ACC112 (cell line): ENCODE data around the gene MTHFR.

Source experiments
- H2AFZ ChIP-seq: fragments of 200-600 bp; sonication (generic); one replicate; pipeline ENCODE4 v1.6.0; 2017; ENCODE audit warnings: antibody characterized with exemption, low read length; ENCODE audit not compliant: unreplicated experiment
- H3K27ac ChIP-seq: fragments of 200-600 bp; sonication (generic); 2 replicates; pipeline ENCODE4 v1.5.1; 2014; ENCODE audit warnings: low read depth, mild to moderate bottlenecking, antibody characterized with exemption, low read length, moderate library complexity
- H3K27me3 ChIP-seq: fragments of 200-600 bp; sonication (generic); 2 replicates; pipeline ENCODE4 v1.6.1; 2014; ENCODE audit warnings: mild to moderate bottlenecking, antibody characterized with exemption, low read length, moderate library complexity, mixed read lengths; ENCODE audit not compliant: insufficient read depth
- H3K36me3 ChIP-seq: fragments of 200-600 bp; sonication (generic); 2 replicates; pipeline ENCODE4 v1.6.1; 2016; ENCODE audit warnings: mild to moderate bottlenecking, antibody characterized with exemption, low read length, moderate library complexity, mixed read lengths; ENCODE audit not compliant: insufficient read depth
- H3K4me1 ChIP-seq: fragments of 200-600 bp; sonication (generic); one replicate; pipeline ENCODE4 v1.6.1; 2016; ENCODE audit warnings: low read length, mixed read lengths; ENCODE audit not compliant: insufficient read depth, unreplicated experiment, control insufficient read depth
- H3K4me3 ChIP-seq: fragments of 200-600 bp; sonication (generic); 2 replicates; pipeline ENCODE4 v1.5.1; 2014; ENCODE audit warnings: mild to moderate bottlenecking, low read depth, low read length
- H3K79me2 ChIP-seq: fragments of 200-600 bp; sonication (generic); one replicate; pipeline ENCODE4 v1.6.0; 2016; ENCODE audit warnings: low read length; ENCODE audit not compliant: control insufficient read depth, unreplicated experiment, insufficient read depth

The MTHFR gene

DNA sequence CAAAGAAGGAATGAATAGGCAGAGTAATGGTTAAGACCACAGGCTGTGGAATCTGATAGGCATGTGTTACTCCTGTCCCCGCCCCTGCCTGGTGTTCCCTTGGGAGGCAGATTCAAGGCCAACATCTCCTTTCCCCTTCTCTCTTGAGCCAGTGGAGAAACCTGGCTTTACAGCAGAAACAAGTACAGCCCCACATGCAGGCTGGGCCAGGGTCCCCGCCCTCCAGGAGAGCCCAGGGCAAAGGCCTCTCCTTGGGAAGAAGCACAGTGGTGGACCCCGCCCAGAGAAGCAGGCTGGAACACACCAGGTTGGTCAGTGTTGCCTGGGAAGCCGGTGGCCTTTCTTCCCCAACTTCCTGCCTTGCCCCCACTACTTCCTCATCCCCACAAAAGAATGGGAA, 36.9 kb downstream of the MTHFR start:
- H3K36me3 ChIP-seq: no peaks in the 10 kb centered on the region
- no peak overlapping the region for H3K4me3 ChIP-seq
- no peaks in the 10 kb centered on the region for H3K79me2 ChIP-seq
- H3K4me1 ChIP-seq: peaks cover 6% of the 10 kb centered on the region
- H2AFZ ChIP-seq: no peak overlapping the region
- no peak overlapping the region for H3K27ac ChIP-seq
- H3K27me3 ChIP-seq: no peaks in the 10 kb centered on the region

DNA sequence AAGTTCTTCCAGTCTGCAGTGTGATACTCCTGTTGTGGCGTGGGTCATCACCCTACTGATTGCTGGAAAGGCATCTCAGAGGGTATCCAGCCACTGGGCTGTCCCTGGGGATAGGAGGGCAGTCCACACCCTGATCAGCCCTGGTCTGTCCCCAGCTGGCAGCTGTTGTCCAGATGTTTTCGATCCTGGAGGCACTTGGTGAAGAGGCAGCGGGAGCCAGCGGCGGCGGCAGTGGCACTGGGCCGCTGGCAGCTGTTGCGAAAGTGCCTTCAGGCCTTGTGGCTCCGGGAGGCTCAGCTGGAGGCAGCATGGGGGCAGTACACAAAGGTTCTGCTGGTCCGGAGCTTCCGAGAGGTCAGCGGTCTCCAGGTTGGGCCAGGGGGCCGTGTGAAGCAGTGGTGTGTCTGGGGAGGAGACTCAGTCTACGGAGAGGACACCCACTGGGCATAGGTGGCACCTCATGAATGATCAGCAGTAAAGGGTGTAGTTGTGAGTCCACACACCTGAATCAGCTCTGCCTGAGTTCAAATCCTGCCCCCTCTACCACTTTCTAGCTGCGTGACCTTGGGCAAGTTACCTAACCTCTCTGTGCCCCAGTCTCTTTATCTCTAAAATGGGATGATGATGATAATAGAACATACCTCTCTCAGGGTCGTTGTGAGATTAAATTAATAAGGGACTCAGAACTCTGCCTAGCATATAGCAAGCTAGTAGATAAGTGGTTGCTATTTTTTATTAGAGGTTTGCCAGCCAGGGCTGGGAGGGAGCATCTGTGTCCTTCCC, 37.7 kb downstream of the MTHFR start:
- peaks cover 6% of the 10 kb centered on the region for H3K4me1 ChIP-seq
- H3K79me2 ChIP-seq: no peaks in the 10 kb centered on the region
- H3K27me3 ChIP-seq: no peaks in the 10 kb centered on the region
- H2AFZ ChIP-seq: no peak overlapping the region
- H3K4me3 ChIP-seq: no peak overlapping the region
- H3K36me3 ChIP-seq: no peaks in the 10 kb centered on the region
- H3K27ac ChIP-seq: no peak overlapping the region

DNA sequence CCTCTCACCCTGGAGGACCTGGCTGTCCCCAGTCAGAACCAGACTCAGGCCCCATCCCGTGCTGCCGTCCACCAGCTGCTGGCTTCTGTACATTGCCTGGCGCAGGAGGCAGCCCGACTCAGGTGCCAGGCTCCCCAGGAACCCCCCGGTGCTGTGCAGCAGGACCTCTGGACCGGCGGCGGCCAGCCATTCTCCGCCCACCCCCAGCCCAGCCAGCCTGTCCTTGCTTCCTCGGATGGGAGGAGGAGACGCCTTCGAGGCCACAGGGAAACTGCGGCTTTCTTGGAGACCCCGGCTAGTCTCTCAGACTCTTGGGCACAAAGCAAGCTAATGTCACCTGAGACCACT, 39.4 kb downstream of the MTHFR start:
- Histone ChIP-seq H3K27ac (no peak overlapping the region), H3K36me3 (no peaks in the 10 kb centered on the region), H3K4me1 (peaks cover 6% of the 10 kb centered on the region), H3K79me2 (no peaks in the 10 kb centered on the region), H3K4me3 (no peak overlapping the region), H3K27me3 (peaks cover 10% of the 10 kb centered on the region), H2AFZ (no peak overlapping the region)

DNA sequence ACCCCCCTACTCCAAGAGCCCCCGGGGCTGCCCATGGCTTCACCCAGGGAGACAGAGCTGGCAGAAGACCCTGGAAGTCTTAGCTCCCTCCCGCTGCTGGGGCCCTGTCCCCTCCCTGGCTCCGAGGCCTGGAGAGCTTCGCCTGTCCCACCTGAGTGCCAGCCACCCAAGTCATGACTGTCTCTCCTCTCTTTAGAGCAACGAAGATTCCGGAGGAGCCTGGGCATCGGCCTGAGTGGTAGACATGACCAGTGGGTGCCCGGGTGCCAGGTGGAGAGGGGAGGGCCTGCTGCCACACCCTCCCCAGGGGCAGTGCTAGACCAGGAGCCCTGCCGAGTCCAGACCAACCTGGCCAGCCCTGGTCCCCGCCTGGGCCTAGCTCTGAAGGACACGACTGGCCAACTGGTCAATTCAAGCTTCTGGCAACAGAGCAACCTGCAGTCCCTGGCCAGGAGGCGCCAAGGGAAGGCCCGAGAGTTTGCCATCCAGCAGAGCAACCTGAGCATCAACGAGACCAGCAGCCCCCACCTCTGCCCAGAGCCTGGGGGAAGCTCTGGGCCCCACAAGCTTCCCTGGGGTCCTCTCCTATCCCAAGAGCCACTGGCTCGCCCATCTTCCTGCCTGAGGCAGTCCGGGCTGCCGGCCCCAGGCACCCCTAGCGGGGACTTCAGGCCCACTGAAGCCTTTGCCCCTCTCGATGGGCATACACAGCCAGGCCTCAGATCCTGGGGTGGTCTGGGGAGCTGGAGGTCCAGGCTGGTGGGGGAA, 39.9 kb downstream of the MTHFR start:
- peaks cover 6% of the 10 kb centered on the region for H3K4me1 ChIP-seq
- no peaks in the 10 kb centered on the region for H3K36me3 ChIP-seq
- no peak overlapping the region for H3K27ac ChIP-seq
- H3K4me3 ChIP-seq: no peak overlapping the region
- H3K27me3 ChIP-seq: peaks cover 11% of the 10 kb centered on the region
- no peak overlapping the region for H2AFZ ChIP-seq
- H3K79me2 ChIP-seq: no peaks in the 10 kb centered on the region

DNA sequence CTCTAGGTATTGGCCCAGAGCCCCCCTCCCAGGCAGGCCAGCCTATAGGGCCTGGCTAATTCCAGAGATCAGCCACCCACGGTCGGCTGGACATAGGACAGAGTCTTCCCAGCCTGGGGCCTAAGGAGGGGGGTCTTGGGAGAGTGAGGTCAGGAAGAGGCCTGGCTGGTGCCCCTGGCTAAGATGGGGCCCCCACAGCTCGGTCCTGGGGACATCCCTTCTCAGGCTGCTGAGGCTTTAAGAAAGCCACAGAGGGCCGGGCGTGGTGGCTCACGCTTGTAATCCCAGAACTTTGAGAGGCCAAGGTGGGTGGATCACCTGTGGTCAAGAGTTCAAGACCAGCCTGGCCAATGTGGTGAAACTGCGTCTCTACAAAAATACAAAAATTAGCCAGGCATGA, 41.2 kb downstream of the MTHFR start:
- Histone ChIP-seq H3K4me1 (peaks cover 6% of the 10 kb centered on the region), H3K4me3 (no peak overlapping the region), H3K27ac (no peak overlapping the region), H2AFZ (no peak overlapping the region), H3K27me3 (peaks cover 11% of the 10 kb centered on the region), H3K36me3 (no peaks in the 10 kb centered on the region), H3K79me2 (no peaks in the 10 kb centered on the region)

DNA sequence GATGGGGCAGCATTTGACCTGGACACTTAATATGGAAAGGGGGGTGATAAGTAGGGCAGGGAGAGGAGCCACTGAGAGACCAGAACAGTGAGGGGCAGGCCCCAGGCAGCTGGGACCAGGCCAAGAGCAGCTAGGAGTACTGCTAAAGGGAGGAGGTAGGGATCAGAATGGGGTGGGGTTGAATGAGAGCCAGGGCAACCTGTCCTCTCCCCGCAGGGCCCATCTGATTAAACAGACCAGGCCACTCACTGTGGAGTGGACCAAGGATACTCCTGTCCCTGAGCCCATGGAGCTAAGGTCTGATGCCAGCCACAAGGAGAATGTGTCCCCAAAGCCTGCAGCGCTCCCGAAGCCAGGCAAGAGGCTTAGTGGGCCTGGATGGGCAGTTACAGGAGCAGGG, 41.6 kb downstream of the MTHFR start:
- Histone ChIP-seq H3K4me3 (no peak overlapping the region), H3K79me2 (no peaks in the 10 kb centered on the region), H3K27me3 (peaks cover 11% of the 10 kb centered on the region), H3K4me1 (peaks cover 6% of the 10 kb centered on the region), H3K27ac (no peak overlapping the region), H3K36me3 (no peaks in the 10 kb centered on the region), H2AFZ (no peak overlapping the region)

DNA sequence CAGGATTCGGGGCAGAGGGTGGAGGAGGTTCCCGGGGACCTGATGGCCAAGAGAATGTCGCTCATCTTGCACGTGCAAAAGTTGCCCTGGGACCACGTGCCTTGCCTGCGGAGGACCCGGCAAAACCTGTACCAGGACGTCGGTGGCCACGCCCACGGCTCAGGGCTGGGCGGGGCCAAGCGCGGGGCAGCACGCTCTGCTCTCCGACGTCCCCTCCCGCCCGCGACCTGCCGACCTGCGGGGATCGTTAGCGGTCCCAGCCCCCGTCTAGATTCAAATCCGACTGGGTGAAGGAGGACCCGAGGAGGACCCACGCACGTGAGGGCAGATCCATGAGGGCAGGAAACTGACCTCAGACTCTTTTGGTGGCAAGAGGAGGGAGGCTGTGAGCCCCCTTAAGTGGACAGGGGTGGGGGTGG, 43.8 kb downstream of the MTHFR start, which contains the start of gene C1orf167:
C1orf167 (plus strand) TSS at position 206 of the 419 bp plus-strand sequence. CDS start 2,208 bp downstream, outside the sequence.
- no peaks in the 10 kb centered on the region for H3K79me2 ChIP-seq
- no peak within 1 kb of the TSS for H3K4me3 ChIP-seq
- H2AFZ ChIP-seq: no peak within 1 kb of the TSS
- no peaks in the 10 kb centered on the region for H3K4me1 ChIP-seq
- peaks cover 14% of the 10 kb centered on the region for H3K27me3 ChIP-seq
- H3K36me3 ChIP-seq: no peaks in the 10 kb centered on the region
- H3K27ac ChIP-seq: no peak within 1 kb of the TSS

DNA sequence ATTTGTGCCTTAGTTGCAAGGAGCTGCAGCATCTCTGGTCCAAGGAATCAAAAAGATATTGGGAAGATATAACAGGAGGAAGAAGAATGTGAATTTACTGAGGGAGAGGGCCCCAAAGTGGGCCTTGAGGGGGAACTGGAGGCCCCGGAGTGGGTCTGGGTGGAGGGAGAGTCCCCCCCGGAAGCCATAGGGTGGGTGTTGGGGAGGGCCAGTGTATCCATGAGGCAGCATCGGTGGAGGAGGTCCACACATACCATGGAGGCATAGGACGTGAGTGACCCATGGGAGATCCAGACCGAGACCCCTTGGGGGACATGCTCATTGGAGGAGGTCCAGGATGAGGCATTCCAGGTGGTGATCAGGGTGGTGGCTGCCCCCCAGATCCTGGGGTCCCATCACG, 44.5 kb downstream of the MTHFR start:
- no peaks in the 10 kb centered on the region for H3K4me1 ChIP-seq
- H3K4me3 ChIP-seq: no peak overlapping the region
- no peaks in the 10 kb centered on the region for H3K79me2 ChIP-seq
- no peak overlapping the region for H2AFZ ChIP-seq
- no peak overlapping the region for H3K27ac ChIP-seq
- H3K36me3 ChIP-seq: no peaks in the 10 kb centered on the region
- H3K27me3 ChIP-seq: peaks cover 15% of the 10 kb centered on the region

DNA sequence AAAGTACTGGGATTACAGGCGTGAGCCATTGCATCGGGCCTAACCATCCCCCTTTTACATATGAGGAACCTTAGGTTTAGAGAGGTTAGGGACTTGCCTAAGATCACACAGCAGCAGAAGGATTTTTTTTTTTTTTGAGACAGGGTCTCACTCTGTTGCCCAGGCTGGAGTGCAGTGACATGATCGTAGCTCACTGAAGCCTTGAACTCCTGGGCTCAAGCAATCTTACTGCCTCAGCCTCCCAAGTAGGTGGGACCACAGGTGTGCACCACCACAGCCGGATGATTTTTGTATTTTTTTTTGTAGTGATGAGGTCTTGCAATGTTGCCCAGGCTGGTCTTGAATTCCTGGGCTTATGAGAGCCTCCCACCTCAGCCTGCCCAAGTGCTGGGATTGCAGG, 46.0 kb downstream of the MTHFR start:
- H3K27ac ChIP-seq: no peak overlapping the region
- H3K27me3 ChIP-seq: peaks cover 15% of the 10 kb centered on the region
- no peaks in the 10 kb centered on the region for H3K4me1 ChIP-seq
- H3K36me3 ChIP-seq: no peaks in the 10 kb centered on the region
- H3K79me2 ChIP-seq: no peaks in the 10 kb centered on the region
- no peak overlapping the region for H3K4me3 ChIP-seq
- H2AFZ ChIP-seq: no peak overlapping the region

DNA sequence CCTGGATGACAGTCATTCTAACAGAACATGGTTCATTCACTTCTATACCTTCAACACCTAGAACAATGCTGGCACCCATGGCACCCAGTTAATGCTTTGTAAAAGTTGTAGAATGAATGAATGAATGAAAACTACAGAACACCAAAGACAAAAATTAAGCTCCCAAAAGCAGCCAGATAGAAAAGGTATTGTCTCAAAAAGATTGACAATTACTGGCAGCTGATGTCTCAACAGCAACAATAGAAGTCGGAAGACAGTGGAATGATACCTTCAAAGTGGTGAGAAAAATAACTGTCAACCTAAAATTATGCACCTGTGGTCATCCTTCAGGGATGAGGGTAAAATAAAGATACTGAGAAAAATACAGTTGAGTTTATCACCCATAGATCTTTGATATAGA, 48.7 kb downstream of the MTHFR start:
- Histone ChIP-seq H3K4me1 (no peaks in the 10 kb centered on the region), H2AFZ (no peak overlapping the region), H3K27me3 (peaks cover 12% of the 10 kb centered on the region), H3K27ac (no peak overlapping the region), H3K79me2 (no peaks in the 10 kb centered on the region), H3K4me3 (no peak overlapping the region), H3K36me3 (no peaks in the 10 kb centered on the region)
